HEK293 (cell line): ENCODE measurements around the gene PRRG3.

ENCODE experiments used
- CTCF ChIP-seq: fragments of 450-650 bp; formaldehyde crosslinking; IDR thresholded peaks from 2 replicates; pipeline ENCODE4 v1.5.1; 2016; ENCODE audit warnings: missing biosample characterization, missing genetic modification characterization
- IKZF3 ChIP-seq: fragments of 450-650 bp; IDR thresholded peaks from 2 replicates; pipeline ENCODE4 v1.5.0; 2018; ENCODE audit warnings: missing biosample characterization, mild to moderate bottlenecking, missing genetic modification characterization, moderate library complexity
- ZNF24 ChIP-seq: fragments of 450-650 bp; formaldehyde crosslinking; IDR thresholded peaks from 2 replicates; pipeline ENCODE4 v1.5.1; 2016; ENCODE audit warnings: missing biosample characterization, missing genetic modification characterization
- ZNF398 ChIP-seq: fragments of 450-650 bp; formaldehyde crosslinking; IDR thresholded peaks from 2 replicates; pipeline ENCODE4 v1.5.1; 2017; ENCODE audit warnings: missing biosample characterization, missing genetic modification characterization
- ZNF513 ChIP-seq: fragments of 450-650 bp; IDR thresholded peaks from 2 replicates; pipeline ENCODE4 v1.5.1; 2018; ENCODE audit warnings: missing biosample characterization, missing genetic modification characterization
- ZNF704 ChIP-seq: fragments of 450-650 bp; formaldehyde crosslinking; IDR thresholded peaks from 2 replicates; pipeline ENCODE4 v1.5.1; 2016; ENCODE audit warnings: missing biosample characterization, missing genetic modification characterization
- ZNF776 ChIP-seq: fragments of 450-650 bp; formaldehyde crosslinking; IDR thresholded peaks from 2 replicates; pipeline ENCODE4 v1.5.0; 2017; ENCODE audit warnings: missing biosample characterization, missing genetic modification characterization, borderline replicate concordance
- ZSCAN5A ChIP-seq: fragments of 450-650 bp; formaldehyde crosslinking; IDR thresholded peaks from 2 replicates; pipeline ENCODE4 v1.5.1; 2016; ENCODE audit warnings: missing biosample characterization, missing genetic modification characterization

- TF ChIP-seq CTCF (no peak), ZNF513 (tag by site-specific recombination) (no peak), IKZF3 (no peak), ZNF704 (no peak), ZNF776 (tag by site-specific recombination) (no peak), ZNF398 (tag by site-specific recombination) (no peak), ZSCAN5A (tag by site-specific recombination) (no peak), ZNF24 (tag by site-specific recombination) (no peak)
These were observed 8.9 kb downstream of the PRRG3 start for GRCh38 chrX:151704041-151704663.
